HEK293 (cell line): ENCODE measurements around the gene FRMD4A.
"Not testable (repeated sequence)": the region's sequence is repeated elsewhere in the genome, so short reads cannot be mapped to it uniquely, and the experiment has no call there.

ENCODE experiments used
- CTCF ChIA-PET: fragments of 350-600 bp; formaldehyde crosslinking; extraction: SDS; loops from one replicate; lab custom pipeline; 2021; ENCODE audit warnings: antibody characterized with exemption; lab: Yijun Ruan, JAX
- POLR2A ChIA-PET: fragments of 300-600 bp; formaldehyde crosslinking; extraction: SDS; loops from one replicate; lab custom pipeline; 2020; ENCODE audit warnings: antibody characterized with exemption, inconsistent platforms; lab: Yijun Ruan, JAX
- H3K27ac ChIP-seq: fragments of 200-500 bp; sonication (Bioruptor generic); 2 replicates; pipeline ENCODE4 v1.5.1; 2014; ENCODE audit warnings: low read depth, low read length, control low read depth, inconsistent platforms; ENCODE audit errors: extremely low read depth
- H3K36me3 ChIP-seq, 2 experiments: fragments of 200-500 bp in 1 of 2; sonication (Bioruptor generic) in 1 of 2; 1 replicate in 1 of 2; 2 replicates in 1 of 2; pipeline ENCODE4 v1.5.1; 2014 to 2017; ENCODE audit warnings: inconsistent platforms in 2 of 2, low read length in 2 of 2; ENCODE audit not compliant: control insufficient read depth in 2 of 2, insufficient read depth in 1 of 2
- H3K4me1 ChIP-seq: fragments of 200-500 bp; sonication (Bioruptor generic); 2 replicates; pipeline ENCODE4 v1.5.1; 2014; ENCODE audit warnings: mild to moderate bottlenecking, low read length, inconsistent platforms; ENCODE audit not compliant: control insufficient read depth, insufficient read depth
- H3K4me3 ChIP-seq: 2 replicates; pipeline ENCODE4 v1.5.1; 2011; ENCODE audit warnings: low read depth, mild to moderate bottlenecking, control low read depth, low read length, moderate library complexity
- H3K9me3 ChIP-seq: fragments of 200-500 bp; sonication (Bioruptor generic); 2 replicates; pipeline ENCODE4 v1.5.1; 2014; ENCODE audit warnings: low read depth, low read length, inconsistent platforms; ENCODE audit not compliant: control insufficient read depth, insufficient read depth
- KLF16 ChIP-seq: fragments of 450-650 bp; formaldehyde crosslinking; IDR thresholded peaks from 2 replicates; pipeline ENCODE4 v1.5.1; 2017; ENCODE audit warnings: missing biosample characterization, missing genetic modification characterization
- OSR2 ChIP-seq: fragments of 450-650 bp; formaldehyde crosslinking; IDR thresholded peaks from 2 replicates; pipeline ENCODE4 v1.5.1; 2016; ENCODE audit warnings: missing biosample characterization, missing genetic modification characterization
- SETDB1 ChIP-seq: IDR thresholded peaks from one replicate; pipeline ENCODE4 v1.6.1; 2017; ENCODE audit warnings: mild to moderate bottlenecking, low read length, moderate library complexity, mixed read lengths; ENCODE audit not compliant: insufficient read length
- ZFP41 ChIP-seq: fragments of 450-650 bp; formaldehyde crosslinking; IDR thresholded peaks from 2 replicates; pipeline ENCODE4 v1.5.1; 2016; ENCODE audit warnings: missing biosample characterization, missing genetic modification characterization, borderline replicate concordance
- ZNF221 ChIP-seq: fragments of 450-650 bp; formaldehyde crosslinking; IDR thresholded peaks from 2 replicates; pipeline ENCODE4 v1.5.1; 2017; ENCODE audit warnings: missing biosample characterization, missing genetic modification characterization, borderline replicate concordance
- ZNF610 ChIP-seq: fragments of 450-650 bp; formaldehyde crosslinking; IDR thresholded peaks from 2 replicates; pipeline ENCODE4 v1.5.1; 2016; ENCODE audit warnings: missing biosample characterization, missing genetic modification characterization, borderline replicate concordance
- ZNF768 ChIP-seq: fragments of 450-650 bp; formaldehyde crosslinking; IDR thresholded peaks from 2 replicates; pipeline ENCODE4 v1.5.1; 2018; ENCODE audit warnings: missing biosample characterization, mild to moderate bottlenecking, missing genetic modification characterization
- ZNF776 ChIP-seq: fragments of 450-650 bp; formaldehyde crosslinking; IDR thresholded peaks from 2 replicates; pipeline ENCODE4 v1.5.0; 2017; ENCODE audit warnings: missing biosample characterization, missing genetic modification characterization, borderline replicate concordance
- ZNF830 ChIP-seq: fragments of 450-650 bp; IDR thresholded peaks from 2 replicates; pipeline ENCODE4 v1.5.0; 2018; ENCODE audit warnings: missing biosample characterization, missing genetic modification characterization, low read depth, mild to moderate bottlenecking, moderate library complexity
- TF ChIP-seq, protein P1 (sequence below): fragments of 450-650 bp; formaldehyde crosslinking; IDR thresholded peaks from 2 replicates; pipeline ENCODE4 v1.5.1; 2016; ENCODE audit warnings: missing biosample characterization, missing genetic modification characterization
- TF ChIP-seq, protein P2 (sequence below): fragments of 450-650 bp; formaldehyde crosslinking; IDR thresholded peaks from 2 replicates; pipeline ENCODE4 v1.5.1; 2016; ENCODE audit warnings: missing biosample characterization, missing genetic modification characterization, low read depth
- TF ChIP-seq, protein P3 (sequence below): fragments of 450-650 bp; formaldehyde crosslinking; IDR thresholded peaks from 2 replicates; pipeline ENCODE4 v1.5.1; 2016; ENCODE audit warnings: missing biosample characterization, missing genetic modification characterization
- TF ChIP-seq, protein P4 (sequence below): fragments of 450-650 bp; formaldehyde crosslinking; IDR thresholded peaks from 2 replicates; pipeline ENCODE4 v1.5.1; 2016; ENCODE audit warnings: missing biosample characterization, missing genetic modification characterization

The FRMD4A gene

DNA sequence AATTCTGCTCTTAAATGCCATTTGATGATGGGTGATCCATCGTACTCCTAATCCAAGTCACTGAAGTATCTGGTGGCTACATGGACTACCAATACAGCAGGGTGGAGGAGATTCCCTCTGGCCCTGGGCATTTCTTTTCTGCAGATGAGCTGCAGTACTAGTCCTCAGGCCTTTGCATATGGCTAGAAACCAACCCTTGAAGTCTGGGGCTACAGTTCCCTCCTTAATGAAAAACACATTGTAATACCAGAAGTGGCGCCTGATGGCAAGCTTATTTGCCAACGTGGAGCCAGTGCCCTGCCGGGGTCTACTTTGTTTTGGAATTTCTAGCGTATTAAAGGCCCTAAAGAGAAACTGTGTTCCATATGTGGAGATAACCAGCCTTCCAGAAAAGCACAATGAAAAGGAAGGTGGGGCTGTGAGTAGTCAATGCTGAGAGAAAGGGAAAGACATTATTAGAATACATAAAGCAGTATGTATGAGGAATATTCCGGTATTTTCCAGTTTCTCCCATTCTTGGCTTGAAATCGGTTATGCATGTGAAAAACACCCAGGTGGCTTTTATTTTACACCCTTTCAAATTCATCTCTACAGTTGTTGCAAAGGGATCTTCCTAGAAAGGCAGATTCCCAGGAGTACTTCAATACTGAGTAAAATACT lies 375.2 kb downstream of the FRMD4A start (continued):
- TF ChIP-seq, protein P1, sequence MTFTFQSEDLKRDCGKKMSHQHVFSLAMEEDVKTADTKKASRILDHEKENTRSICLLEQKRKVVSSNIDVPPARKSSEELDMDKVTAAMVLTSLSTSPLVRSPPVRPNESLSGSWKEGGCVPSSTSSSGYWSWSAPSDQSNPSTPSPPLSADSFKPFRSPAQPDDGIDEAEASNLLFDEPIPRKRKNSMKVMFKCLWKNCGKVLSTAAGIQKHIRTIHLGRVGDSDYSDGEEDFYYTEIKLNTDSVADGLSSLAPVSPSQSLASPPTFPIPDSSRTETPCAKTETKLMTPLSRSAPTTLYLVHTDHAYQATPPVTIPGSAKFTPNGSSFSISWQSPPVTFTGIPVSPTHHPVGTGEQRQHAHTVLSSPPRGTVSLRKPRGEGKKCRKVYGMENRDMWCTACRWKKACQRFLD (tag by site-specific recombination), result no peak
- TF ChIP-seq OSR2 (tag by site-specific recombination) (no peak), ZNF610 (tag by site-specific recombination) (no peak), ZNF221 (tag by site-specific recombination) (no peak), ZNF776 (no peak), ZFP41 (tag by site-specific recombination) (no peak), ZNF830 (no peak)
- TF ChIP-seq, protein P2, sequence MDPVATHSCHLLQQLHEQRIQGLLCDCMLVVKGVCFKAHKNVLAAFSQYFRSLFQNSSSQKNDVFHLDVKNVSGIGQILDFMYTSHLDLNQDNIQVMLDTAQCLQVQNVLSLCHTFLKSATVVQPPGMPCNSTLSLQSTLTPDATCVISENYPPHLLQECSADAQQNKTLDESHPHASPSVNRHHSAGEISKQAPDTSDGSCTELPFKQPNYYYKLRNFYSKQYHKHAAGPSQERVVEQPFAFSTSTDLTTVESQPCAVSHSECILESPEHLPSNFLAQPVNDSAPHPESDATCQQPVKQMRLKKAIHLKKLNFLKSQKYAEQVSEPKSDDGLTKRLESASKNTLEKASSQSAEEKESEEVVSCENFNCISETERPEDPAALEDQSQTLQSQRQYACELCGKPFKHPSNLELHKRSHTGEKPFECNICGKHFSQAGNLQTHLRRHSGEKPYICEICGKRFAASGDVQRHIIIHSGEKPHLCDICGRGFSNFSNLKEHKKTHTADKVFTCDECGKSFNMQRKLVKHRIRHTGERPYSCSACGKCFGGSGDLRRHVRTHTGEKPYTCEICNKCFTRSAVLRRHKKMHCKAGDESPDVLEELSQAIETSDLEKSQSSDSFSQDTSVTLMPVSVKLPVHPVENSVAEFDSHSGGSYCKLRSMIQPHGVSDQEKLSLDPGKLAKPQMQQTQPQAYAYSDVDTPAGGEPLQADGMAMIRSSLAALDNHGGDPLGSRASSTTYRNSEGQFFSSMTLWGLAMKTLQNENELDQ (tag by site-specific recombination), result no peak
- TF ChIP-seq, protein P3, sequence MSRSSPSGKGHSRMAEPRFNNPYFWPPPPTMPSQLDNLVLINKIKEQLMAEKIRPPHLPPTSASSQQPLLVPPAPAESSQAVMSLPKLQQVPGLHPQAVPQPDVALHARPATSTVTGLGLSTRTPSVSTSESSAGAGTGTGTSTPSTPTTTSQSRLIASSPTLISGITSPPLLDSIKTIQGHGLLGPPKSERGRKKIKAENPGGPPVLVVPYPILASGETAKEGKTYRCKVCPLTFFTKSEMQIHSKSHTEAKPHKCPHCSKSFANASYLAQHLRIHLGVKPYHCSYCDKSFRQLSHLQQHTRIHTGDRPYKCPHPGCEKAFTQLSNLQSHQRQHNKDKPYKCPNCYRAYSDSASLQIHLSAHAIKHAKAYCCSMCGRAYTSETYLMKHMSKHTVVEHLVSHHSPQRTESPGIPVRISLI (tag by site-specific recombination), result no peak

DNA sequence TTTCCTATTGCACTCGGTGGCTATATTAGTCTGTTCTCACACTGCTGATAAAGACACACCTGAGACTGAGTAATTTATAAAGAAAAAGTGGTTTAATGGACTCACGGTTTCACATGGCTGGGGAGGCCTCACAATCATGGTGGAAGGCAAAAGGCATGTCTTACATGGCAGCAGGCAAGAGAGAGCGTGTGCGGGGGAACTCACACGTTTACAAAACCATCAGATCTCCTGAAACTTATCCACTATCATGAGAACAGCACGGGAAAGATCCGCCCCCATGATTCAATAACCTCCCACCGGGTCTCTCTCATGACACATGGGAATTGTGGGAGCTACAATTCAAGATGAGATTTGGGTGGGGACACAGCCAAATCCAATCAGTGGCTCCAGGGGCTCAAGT lies 376.5 kb downstream of the FRMD4A start:
- CTCF ChIA-PET, result interaction anchor here (0.8 kb wide), 1 partner anchor 686 kb away, joined by 3 read pairs; no protein-coding TSS in a partner anchor
- H3K9me3 ChIP-seq, POLR2A ChIA-PET, H3K4me3 ChIP-seq, H3K4me1 ChIP-seq, H3K27ac ChIP-seq, H3K36me3 ChIP-seq: not testable (repeated sequence)

DNA sequence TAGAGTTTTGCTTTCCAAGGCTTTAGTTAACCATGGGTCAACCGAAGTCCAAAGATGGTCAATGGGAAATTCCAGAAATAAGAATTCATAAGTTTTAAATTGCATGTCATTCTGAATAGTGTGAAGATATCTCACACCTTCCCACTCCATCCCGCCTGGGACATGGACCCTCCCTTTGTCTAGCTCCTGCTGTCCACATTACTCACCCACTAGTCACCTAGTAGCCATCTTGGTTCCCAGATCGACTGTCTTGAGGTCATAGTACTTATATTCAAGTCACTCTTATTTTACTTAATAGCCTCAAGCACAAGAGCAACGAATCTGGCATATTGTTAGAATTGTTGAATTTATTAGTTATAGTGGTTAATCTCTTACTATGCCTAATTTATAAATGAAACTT lies 377.4 kb downstream of the FRMD4A start:
- ChIA-PET POLR2A (no interaction called here), CTCF (interaction anchor here (0.6 kb wide), 1 partner anchor 678 kb away, joined by 4 read pairs; no protein-coding TSS in a partner anchor)
- Histone ChIP-seq H3K4me3 (no peak overlapping the region), H3K27ac (no peak overlapping the region), H3K36me3 (no peaks in the 10 kb centered on the region), H3K4me1 (no peaks in the 10 kb centered on the region), H3K9me3 (no peaks in the 10 kb centered on the region)
- TF ChIP-seq KLF16 (tag by site-specific recombination) (no peak), SETDB1 (no peak), ZNF768 (tag by site-specific recombination) (no peak)
- TF ChIP-seq, protein P4, sequence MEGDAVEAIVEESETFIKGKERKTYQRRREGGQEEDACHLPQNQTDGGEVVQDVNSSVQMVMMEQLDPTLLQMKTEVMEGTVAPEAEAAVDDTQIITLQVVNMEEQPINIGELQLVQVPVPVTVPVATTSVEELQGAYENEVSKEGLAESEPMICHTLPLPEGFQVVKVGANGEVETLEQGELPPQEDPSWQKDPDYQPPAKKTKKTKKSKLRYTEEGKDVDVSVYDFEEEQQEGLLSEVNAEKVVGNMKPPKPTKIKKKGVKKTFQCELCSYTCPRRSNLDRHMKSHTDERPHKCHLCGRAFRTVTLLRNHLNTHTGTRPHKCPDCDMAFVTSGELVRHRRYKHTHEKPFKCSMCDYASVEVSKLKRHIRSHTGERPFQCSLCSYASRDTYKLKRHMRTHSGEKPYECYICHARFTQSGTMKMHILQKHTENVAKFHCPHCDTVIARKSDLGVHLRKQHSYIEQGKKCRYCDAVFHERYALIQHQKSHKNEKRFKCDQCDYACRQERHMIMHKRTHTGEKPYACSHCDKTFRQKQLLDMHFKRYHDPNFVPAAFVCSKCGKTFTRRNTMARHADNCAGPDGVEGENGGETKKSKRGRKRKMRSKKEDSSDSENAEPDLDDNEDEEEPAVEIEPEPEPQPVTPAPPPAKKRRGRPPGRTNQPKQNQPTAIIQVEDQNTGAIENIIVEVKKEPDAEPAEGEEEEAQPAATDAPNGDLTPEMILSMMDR (tag by site-specific recombination), result no peak
